Stimulated activated CD4-positive, alpha-beta T cell treated with anti-CD3 and anti-CD28 coated beads, Interleukin-12 subunit alpha, Interleukin-12 subunit beta, amount 100 ng/mL, for 24 hours (primary cell): ENCODE measurements around the gene SGMS2.

Experiments used
- DNase-seq, 2 experiments: peaks; one replicate each; pipeline ENCODE4 v3.0.0-alpha.2; 2020; ENCODE audit warnings: low read depth in 2 of 2

SGMS2 gene

DNA sequence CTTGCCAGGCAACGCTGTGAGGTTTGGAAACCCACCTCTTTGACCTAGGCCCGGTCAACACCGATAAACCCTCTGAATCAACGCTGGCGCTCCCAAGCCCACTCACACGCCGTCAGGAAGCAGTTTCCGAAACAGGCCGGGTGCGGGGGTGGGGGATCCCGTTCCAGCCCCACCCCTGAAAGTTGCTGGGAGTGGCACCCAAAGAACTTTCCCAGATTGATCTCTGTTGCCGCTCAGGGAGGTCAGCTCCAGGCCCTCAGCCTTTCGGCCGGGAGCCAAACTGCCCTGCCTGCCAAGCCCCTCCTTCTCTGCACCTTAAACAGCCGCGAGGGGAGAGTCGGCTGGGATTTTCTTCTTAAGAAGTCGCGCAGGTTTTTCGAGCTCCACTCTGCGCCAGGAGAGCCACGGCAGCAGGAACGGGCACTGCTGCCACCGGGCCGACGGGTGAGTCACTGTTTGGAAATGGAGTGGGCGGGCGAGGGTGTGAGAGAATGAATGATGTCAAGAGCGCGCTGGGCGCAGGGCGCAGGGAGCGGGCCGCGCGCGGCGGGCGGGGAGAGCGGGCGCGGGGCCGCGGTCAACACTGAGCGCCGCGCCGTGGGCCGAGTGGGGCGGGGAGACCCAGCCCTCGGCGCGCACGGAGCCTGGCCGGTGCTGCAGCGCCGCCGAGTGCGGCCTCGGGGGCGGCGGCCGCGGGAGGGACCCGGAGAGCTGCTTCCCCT, at the start of gene SGMS2:
Gene SGMS2, plus strand, starts transcription at position 583 of the 722 bp plus-strand sequence. CDS start 70,622 bp downstream, outside the sequence.
- DNase-seq: peak; percentile 40 to 76

DNA sequence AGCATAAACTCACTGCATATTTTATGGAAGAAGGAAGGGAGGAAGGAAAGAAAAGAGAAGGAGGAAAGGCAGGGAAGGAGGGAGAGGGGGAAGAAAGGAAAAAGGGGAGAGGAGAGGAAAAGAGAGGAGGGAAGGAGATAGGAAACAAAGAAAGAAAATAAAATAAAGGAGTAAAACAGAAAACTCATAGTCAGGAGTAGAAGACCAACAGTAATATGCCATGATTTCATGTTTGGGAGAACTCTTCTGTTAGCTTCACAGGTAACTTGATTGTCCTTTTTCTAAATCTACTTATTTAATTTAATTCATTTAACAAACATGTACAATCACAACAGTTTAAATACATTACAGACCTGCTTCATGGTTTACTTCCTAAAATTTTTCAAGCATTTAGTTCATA, 46.8 kb upstream of the SGMS2 start:
- no peak for DNase-seq

DNA sequence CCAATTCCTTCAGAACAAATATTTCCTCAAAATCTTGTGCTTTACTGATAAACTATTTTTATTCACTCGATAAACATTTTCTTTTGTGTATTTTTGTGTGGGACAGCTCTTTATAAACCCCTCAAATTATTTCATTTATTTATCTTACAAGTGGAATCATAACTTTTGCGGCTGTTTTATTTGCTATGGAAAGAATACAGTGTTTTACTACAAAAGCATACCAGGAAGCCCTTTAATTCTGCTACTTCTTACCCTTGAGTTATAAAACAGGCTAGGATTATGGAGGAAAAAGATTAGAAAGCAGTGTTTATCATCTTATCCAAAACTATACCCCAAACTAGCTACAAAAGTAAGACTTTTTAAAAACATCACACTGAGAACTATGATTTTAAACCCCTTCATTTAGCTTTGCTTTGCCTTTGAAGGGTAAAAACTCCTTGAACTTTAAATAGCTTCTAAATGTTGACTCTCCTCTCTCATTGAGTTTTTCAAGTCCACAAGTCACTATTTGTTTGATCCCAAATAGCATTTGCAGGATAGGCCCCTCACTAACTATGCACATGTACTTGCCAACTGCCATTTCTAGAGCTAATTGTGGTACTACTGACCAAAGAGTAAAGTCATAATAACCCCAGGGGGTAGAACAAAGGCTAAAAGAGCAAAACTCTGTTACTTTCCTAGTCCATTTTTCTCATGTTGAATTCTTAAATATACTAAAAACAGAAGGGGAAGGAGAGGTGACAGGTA, 45.8 kb upstream of the SGMS2 start:
- no peak for DNase-seq

DNA sequence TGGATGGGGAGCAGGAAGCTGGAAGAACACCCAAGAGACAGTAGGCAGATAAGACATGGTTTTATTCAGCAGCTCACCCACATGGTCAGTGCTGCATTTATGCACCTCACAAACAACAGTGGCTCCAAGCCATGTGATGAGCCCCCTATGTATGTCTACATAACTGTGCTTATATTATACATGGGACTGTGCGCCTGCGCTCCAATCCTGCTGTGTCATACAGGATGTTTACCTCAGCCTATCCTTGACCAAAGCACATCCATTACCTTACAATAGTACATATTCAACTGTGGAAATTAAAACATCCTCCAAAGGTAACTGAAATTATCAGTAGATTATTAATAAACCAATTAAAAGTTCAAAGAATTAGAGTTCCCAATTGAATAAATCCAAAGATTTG, 44.1 kb upstream of the SGMS2 start:
- no peak for DNase-seq

DNA sequence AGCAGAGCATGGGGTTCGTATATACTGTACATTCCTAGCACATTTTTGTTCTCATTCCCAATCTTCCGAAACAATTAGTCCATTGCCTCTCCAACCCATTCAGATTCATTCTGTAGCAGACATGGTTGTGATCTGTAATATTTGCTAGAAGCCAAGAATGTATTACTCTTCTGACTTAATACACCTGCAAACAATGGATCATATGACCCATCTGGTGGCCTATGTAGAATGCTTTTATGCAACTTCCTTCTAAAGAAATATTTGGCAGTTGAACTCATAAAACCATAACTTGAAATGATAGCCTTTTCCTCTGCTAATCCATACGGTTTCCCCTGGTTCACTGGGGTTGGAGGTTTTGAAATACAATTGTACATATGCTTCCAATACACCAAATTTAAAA, 32.8 kb upstream of the SGMS2 start:
- no peak for DNase-seq

DNA sequence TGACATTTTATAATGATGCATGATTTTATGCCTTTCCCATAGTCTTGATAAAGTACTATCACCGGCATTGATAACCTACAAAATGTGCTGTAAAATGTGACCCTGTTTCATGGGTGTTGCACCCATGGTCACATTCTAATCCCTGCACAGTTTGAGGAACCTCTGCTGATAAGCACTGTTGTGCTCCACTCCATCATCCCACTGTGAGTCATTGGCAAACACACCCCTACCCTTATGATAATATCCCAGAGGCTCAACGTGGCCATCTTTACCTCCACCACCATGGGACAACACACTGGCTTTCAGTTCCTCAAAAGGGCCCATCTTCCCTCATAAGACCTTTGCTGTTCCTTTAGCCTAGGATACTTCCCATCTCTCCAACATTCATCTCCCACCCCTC, 32.0 kb upstream of the SGMS2 start:
- no peak for DNase-seq

DNA sequence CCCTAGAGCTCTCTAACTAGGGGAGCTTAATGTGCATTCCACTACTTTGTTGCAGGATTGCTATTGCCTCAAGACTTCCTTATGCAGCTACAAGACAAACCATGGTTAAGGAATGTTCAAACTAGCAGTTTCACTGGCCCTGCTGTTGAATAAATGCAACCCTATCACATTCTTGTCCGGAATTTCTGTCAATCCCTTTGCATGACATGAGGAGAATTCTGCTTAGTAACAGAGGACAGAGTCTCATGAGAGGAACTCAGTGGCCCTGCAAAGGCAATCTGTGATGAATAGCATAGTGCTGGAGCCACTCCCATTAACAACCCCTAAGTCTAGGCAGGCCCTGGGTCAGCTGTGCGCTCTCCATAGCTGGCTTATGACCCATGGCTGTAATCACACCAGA, 30.7 kb upstream of the SGMS2 start:
- no peak for DNase-seq

DNA sequence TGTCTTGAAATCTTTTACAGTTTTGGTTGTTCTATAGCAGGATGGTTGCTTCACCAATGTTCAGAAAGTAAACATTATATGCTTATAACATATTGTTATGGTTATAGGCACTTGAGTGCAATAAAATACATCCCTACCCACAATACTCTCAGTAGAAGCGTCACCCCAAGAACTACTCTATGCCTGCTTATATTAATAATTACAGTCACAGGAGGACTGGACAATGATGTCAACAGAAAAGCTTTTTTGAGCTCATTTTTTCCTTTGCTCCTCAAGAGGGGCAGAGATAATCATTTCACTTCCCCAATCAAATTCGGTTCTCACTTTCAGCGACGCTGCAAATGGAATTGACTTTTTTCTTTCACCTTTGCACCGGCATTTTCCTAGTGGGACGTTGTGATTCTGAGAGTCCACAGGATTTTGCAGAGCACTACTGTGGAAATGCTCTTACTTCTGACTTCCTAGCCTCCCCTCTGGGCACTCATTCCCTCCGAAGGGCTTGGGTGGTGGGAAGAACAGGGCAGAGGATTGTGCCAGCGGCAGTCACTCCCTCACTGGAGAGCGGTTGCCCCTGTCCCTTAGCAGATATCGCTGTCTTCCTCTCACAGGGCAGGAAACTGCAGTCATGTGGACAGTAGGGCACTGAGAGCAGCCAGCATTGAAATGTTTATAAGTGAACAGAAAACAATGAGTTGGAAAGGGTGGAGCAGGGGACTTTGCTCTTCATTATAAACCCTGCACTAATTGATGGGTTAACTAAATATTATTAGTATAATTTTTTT, 24.9 kb upstream of the SGMS2 start:
- no peak for DNase-seq

DNA sequence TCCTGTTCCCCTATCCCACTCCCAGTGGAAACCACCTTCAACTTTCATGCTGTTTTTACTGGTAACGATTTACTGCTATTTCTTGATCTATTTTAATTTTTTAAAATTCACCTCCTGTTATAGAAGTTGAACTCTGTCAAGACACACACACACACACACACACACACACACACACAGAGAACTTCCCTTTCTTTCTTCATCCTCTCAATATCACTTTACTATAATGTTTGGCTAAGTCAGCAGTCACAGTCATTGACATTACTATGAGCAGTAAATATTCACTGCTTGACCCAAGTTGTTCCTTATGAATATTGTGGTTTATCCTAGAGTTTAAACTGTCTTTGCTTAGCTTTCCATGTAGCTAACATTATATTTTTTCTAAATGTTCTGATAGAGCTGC, 24.0 kb upstream of the SGMS2 start:
- no peak for DNase-seq

DNA sequence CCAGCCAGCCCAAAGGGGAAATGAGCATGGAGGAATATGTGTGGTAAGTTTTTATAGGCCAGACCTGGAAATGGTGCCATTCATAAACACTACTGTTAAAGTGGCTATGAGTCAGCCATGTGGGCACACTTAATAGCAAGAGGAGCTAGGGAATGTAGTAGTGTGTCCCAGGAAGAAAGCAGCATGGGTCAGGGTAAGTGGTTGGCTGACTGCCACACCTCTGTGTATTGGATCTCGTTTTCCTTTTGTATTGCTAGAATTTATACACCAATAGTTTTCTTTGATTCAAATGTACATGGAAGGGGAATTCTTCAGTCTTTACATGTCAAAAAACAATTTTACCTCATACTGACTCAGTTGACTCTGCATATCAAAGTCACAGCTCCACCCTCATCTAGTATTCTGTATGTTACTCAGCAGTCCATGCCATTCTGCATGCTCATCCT, 22.9 kb upstream of the SGMS2 start:
- DNase-seq: no peak

DNA sequence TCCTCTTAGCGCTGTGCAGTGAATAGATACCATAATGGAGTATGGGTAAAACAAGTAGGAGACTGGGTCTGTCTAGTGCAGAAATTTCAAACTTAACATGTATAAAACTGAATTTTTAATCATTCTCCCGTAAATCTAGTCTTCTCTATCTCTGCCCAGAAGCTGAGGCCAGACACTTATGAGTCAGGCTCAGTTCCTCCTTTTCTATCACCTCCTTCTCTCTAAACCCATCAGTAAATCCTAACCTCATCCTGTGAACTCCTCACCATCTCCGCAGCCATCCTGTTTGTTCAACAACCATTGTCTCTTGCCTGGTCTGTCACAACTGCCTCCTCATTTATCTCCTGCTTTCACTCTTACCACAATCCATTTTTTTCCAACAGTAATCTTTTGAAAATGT, 19.8 kb upstream of the SGMS2 start:
- no peak for DNase-seq

DNA sequence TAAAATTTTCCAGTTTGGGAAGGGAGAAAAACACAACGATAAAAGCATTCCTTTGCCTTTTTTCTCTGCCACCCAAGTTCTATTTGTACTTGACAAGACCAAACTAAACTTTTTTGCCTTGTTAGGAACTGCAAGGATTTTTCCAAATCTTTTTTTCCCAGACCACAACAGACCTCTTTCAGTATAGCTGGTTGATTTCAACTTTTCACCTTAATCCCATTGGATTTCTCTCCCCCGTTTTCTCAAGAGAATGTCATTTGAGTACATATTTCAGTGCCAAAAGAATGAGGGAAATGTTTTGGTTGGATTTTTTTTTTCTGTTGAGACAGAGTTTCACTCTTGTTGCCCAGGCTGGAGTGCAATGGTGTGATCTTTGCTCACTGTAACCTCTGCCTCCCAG, 18.5 kb upstream of the SGMS2 start:
- DNase-seq: no peak

DNA sequence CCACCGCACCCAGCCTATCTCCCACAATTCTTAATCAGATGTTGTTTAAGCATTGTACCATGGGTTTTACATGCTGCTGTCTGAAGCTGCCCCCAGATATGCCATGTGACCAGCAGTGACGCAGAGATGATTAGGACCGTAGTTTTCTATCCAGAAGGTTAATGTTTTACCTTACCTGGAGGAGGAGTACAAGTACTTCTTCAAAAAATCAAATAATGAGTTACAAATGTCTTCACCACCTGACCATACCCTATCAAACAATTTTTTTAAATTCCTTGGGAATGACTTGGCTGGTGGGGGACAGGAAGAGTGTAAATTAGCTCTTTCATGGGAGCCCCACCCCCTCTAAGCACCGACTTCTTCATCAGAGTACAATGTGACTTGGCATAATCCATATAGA, 16.2 kb upstream of the SGMS2 start:
- no peak for DNase-seq

DNA sequence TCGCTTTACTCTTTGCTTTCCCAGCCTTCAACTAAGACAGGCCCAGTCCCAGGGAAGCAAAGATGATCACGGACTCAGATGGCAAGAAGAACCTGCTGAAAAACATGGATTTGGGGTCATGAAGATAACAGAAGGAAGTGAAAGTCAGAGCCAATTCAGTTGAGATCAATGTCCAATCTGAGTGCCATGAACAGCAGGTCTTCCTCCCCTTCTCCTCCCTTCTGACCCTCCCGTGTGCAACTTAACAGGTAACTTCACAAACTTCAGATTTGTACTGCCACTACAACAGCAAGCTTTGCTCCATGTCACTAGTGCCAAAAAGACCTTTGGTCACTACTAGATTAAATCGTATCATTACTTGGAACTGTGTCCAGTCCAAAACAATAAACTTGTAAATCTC, 15.5 kb upstream of the SGMS2 start:
- DNase-seq: no peak

DNA sequence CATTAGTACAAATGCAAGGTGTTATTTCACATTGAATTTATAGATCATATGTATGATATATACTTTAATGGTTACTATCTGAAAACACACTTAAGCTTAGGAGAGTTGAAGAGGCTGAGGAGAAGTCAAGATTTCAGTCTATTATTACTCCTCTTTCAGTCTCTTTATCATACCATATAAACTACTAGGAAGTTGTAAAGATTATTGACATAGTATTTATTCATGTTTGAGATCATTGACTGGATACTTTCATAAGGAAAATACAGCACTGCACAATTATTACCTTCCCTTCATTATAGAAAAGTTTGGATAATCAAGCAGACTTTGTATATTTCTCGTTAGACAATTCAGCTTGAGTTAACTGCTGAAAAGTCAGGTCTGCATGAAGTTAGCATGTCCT, 10.0 kb upstream of the SGMS2 start:
- DNase-seq: no peak

DNA sequence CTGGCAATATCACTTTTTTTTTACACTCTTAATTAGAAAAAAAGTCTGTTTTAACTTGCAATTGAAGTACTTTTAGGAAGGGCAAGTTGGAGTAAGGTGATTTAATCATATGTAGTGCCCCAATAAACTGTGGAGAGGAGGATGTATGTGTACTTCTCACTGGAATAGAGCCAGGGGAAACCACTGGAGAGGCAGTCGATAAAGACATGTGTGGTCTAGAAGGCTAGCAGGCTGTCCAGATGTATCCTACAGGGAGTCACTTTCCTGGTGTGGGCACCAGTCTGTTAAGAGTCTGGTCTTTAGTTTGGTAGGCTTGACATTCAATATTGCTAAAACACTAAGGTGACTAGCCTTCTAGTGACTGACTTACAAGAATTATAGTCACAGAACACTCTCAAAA, 9.6 kb upstream of the SGMS2 start:
- no peak for DNase-seq

DNA sequence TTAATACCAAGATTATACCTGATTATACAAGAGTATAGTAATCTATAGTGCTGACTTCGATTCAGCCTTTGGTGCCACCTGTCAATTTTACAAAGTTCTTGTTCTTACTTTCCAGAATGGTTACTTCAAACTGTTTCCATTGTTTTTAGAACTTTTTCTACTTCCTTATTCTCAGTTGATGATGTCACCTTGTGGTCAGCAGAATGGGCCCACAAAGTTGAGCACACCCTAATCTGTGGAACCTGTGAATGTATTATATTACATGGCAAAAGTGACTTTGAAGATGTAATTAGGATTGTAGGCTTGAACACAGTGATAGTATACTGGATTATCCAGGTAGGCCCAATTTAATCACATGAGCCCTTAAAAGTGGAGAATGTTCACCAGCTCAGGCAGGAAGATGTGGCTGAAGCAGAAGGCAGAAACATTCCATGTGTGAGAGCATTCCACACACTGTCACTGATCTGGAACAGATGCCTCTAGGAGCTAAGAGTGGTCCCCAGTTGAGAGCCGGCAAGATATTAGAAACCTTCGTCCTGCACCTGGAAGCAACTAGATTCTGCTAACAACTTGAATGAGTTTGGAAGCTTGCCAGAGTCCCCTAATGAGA, 6.3 kb upstream of the SGMS2 start:
- DNase-seq: no peak

DNA sequence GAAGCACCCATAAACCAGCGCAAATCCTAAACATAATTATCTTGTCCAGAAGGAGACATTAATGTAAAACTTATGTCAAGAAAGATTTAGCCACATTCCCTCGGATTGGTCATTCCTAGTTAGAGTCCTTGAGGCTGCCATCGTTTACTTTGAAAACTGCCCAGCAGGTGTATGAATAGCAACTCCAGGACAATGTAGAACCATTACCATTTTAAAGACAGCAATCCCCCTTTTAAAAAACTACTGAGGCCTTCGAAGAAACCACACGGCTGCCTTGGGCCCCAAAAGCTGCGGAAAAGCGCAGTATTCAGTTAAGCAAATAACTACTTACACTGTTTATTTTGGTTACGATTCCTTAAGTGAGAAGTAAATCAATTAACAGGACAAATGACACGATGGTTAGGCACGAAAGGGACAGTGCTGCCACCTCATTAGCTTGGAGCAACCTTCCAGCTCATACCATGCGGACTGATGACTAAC, 822 bp upstream of the SGMS2 start:
- no peak for DNase-seq

DNA sequence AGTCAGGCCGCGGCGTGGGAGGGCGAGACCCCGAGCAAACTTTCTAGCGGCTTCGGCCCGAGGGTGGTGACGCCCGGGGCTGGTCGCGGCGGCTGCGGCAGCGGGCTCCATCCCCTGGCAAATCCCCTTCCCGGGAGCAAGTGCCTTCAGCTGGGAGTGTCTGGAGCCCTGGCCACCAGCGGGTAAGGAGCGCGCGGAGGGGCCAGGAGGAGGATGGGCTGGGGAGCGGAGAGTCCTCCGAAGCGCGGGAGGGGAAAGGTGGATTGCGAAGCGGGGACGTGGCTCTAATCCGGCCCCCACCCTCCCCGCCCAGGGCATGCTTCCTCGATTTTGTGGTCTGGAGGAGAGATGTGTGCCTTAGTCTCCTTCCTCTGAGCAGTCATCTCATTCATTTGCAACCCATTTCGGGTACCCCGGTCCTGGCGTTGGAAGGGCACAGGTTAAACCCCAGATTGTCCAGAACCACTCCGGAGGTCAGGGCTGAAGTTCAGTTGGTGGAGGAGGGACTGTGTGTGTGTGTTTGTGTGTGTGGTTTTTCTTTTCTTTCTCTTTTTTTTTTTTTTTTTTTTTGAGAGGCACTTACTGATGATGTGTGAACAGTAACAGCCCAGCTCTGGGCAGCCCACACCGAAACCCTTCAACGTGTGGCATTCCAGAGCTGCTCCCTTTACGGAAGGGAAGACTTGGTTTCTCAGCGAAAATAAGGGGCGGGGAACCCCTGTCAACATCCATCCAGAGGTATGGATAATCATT, 516 bp downstream of the SGMS2 start:
- DNase-seq: peak in 1 of 2 experiments; percentile 0

DNA sequence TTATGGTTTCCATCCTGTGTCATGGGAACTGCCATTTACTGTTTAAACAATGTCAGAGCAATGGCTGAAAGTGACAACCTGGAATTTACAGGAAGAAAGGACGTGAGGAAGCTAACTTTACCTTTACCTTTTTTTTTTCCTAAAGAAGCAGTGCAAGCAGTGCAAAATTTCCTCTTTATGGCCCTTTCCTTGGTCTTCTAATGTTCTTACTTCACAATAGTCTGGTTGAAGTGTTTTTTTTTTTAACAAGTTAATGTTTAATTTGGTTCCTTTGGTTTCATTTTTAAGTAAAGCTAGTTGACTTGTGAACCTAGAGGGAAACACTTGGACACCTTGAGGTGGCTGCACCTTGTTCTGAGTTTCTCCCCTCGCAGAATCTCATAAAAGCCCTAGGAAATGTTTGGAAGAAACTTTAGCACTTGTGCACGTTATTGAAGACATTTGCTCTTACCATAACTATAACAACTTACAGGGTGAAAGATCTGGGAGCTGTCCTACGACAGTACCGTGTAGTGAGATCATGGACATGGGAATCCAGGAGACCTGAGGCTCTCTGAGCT, 1.8 kb downstream of the SGMS2 start:
- no peak for DNase-seq
